GM18861 (cell line): ENCODE results near the gene CAMK2B.

Source experiments
- ATAC-seq: cut with Tn5 transposase; IDR thresholded peaks from one replicate; pipeline ENCODE4 v1.9.1; 2021; ENCODE audit not compliant: unreplicated experiment

The CAMK2B gene

GRCh38 chr7:44325201-44325671 lies at the start of gene CAMK2B:
TSS of gene CAMK2B (minus strand) at chr7:44325594. CDS start at chr7:44325421, 173 bp downstream.
- no peak for ATAC-seq

GRCh38 chr7:44374007-44374763 lies 48.8 kb upstream of the CAMK2B start:
- no peak for ATAC-seq

- ATAC-seq = no peak
Observed at GRCh38 chr7:44373418-44373740, 48.0 kb upstream of the CAMK2B start.

DNA sequence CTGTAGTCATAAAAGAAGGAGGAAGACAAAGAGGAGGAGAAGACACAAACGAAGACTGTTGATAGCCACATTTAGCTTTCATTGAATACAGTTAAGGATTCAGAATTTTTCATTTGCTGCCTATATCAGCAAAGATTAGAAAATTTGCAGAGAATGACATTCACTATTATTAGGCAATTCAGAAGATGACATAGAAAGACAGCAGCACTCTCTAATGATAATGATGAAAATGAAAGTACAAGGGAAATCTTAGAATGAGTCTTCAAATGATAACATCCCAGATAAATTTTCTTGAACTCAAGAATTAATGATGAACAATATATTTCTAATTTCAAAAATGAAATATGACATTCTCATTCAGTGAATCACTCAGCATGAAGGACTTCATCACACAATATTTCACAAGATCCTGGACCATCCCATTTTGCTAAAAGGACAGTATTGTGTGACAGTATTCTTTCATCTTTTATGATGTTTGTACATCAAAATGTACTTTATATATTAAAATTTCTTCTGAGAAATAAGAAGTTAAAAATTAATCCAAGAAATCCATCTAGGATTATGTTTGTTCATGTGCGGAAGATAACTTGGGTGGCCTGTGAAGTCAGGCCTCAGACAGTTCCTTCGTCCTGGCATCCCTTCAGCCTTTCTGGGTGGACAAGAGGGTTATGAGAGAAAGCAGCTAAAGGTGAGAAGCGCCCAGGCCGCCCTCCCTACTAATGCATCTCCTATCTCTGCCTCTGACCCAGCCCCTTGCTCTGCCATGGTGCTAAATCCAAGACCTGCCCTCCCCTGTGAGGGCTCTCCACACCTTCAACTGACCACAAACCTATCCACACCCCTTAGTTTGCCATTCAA lies 47.4 kb upstream of the CAMK2B start:
- no peak for ATAC-seq

DNA sequence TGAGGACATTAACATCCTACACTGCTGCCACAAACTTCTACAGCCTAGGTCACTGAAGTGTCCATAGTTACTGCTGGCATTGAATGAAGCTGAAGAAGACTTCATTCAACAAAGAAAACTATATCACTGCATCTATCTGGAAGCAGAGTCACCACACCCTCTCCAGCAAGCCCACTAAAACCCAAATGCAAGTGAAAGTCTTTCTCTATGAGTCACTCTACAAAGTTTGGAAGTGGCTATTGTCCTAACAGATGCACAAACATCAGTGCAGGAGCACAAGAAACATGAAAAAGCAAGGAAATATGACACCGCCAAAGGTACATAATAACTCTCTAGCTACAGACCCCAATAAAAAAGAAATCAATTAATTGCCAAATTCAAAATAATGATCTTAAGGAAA lies 43.5 kb upstream of the CAMK2B start:
- no peak for ATAC-seq

- no peak for ATAC-seq
Observed at GRCh38 chr7:44368455-44368854, 43.1 kb upstream of the CAMK2B start.

- ATAC-seq = no peak
Observed at GRCh38 chr7:44367475-44368043, 42.2 kb upstream of the CAMK2B start.

DNA sequence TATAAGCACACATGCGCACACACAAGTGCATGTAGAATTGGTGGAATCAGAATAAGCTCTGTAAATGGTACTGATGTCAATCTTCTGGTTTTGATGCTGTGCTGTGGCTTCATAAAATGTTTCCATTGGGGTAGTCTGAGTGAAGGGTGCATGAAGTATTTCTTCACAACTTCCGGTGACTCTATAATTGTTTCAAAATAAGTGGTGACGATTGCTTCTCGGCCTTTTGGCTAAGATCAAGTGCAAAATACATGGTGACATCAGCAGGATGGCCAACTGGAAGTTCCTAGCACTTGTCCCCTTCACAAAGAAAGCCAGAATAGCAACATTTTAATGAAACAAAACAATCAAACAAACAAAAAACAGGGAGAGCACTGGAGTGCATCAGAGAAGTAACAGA lies 41.6 kb upstream of the CAMK2B start:
- no peak for ATAC-seq

DNA sequence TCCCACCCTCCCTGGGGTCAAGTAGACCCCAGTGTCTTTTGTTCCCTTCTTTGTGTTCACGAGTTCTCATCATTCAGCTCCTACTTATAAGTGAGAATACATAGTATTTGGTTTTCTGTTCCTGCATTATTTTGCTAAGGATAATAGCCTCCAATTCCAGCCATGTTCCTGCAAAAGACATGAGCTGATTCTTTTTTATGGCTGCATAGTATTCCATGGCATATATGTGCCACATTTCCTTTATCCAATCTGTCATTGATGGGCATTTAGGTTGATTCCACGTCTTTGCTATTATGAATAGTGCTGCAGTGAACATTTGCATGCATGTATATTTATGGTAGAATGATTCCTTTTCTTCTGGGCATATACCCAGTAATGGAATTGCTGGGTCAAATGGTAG lies 28.3 kb upstream of the CAMK2B start:
- no peak for ATAC-seq

GRCh38 chr7:44348851-44349781 lies 23.7 kb upstream of the CAMK2B start:
- no peak for ATAC-seq

DNA sequence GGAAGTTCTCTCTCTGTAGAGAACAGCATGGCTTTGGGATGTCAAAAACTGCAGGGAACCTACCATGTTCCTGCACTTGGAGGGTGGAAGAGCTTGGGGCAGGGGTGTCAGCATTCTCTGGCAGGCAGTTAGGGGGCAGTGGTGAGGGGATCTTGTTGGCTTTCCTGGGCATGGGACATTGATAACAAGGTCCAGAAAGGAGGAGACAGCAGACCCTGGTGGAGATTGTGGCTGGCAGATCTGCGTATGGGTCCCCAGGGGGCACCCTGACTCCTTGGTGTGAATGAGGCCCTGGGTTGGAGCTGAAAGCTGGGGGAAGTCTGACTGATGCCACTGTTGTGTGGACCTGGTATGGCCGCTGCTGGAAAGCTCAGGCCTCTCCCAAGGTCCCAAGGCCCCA lies 22.9 kb upstream of the CAMK2B start:
- ATAC-seq = no peak

- ATAC-seq = no peak
Observed at GRCh38 chr7:44347546-44348114, 22.2 kb upstream of the CAMK2B start.

GRCh38 chr7:44346063-44346462 lies 20.7 kb upstream of the CAMK2B start:
- ATAC-seq = no peak

GRCh38 chr7:44341401-44341800 lies 16.0 kb upstream of the CAMK2B start:
- ATAC-seq = no peak

GRCh38 chr7:44338600-44338999 lies 13.2 kb upstream of the CAMK2B start:
- ATAC-seq = peak; percentile 82

GRCh38 chr7:44336491-44336890 lies 11.1 kb upstream of the CAMK2B start:
- ATAC-seq = no peak

DNA sequence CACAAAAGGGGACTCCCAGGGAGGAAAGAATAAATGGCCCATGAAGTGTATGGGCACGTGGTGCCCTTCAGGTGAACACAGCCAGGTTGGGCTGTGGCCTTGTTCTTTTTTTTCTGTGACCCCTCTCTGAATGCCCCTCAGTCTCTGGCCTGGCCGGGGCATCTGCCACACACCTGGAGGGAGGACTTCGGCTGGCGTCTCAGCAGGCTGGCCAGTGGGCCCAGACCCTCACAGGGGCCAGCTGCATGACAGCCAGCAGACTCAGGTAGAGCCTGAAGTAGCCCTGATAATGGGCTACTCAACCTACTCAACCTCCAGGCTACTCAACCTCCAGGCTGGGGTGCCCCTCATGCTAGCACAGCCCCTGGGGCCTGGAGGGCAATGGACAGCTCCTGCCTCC lies 9.8 kb upstream of the CAMK2B start:
- ATAC-seq = no peak

DNA sequence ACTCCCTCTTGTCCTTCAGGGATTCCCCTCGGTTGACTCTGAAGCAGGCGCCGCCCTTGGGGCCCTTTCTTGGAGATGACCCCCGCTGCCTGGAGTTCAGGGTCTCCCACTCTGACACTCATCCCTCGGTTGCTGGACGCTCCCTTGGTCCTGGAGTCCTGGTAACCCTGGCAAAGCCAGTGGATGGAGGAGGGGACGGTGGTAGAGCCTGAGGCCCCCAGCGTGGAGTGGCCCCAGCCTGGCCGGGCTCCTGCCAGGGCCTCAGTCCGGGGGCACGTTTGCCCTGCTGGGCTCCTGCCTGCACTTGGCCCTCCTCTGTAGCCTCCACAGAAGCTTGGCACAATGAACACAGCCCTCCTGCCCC lies 9.3 kb upstream of the CAMK2B start:
- ATAC-seq = no peak

GRCh38 chr7:44333911-44334733 lies 8.7 kb upstream of the CAMK2B start:
- ATAC-seq = no peak

- ATAC-seq = no peak
Observed at GRCh38 chr7:44331682-44332081, 6.3 kb upstream of the CAMK2B start.
